GM12878 (cell line): ENCODE measurements around the gene E2F1.

ENCODE experiments used
- EGR1 ChIP-seq, 2 experiments: IDR thresholded peaks; 1 replicate in 1 of 2; 2 replicates in 1 of 2; pipeline ENCODE4 v1.6.1; 2011 to 2012; ENCODE audit warnings: low read depth in 2 of 2, low read length in 2 of 2, borderline replicate concordance in 1 of 2, mild to moderate bottlenecking in 1 of 2, moderate library complexity in 1 of 2
- EZH2 ChIP-seq: IDR thresholded peaks from 2 replicates; pipeline ENCODE4 v1.6.1; 2012; ENCODE audit warnings: low read depth, mild to moderate bottlenecking, control low read depth, inconsistent platforms, low read length, borderline replicate concordance; ENCODE audit not compliant: control insufficient read depth
- FOXM1 ChIP-seq: IDR thresholded peaks from 2 replicates; pipeline ENCODE4 v1.6.1; 2012; ENCODE audit warnings: low read depth, mild to moderate bottlenecking, inconsistent platforms, low read length, moderate library complexity
- HCFC1 ChIP-seq: fragments of 150-350 bp; IDR thresholded peaks from 2 replicates; pipeline ENCODE4 v1.6.1; 2014; ENCODE audit warnings: low read length
- NFYB ChIP-seq: IDR thresholded peaks from 2 replicates; pipeline ENCODE4 v1.6.1; 2011; ENCODE audit warnings: low read depth, mild to moderate bottlenecking, low read length, improper control_type of control experiment, moderate library complexity; ENCODE audit not compliant: insufficient read depth
- SREBF1 ChIP-seq: IDR thresholded peaks from 2 replicates; pipeline ENCODE4 v1.6.1; 2012; ENCODE audit warnings: mild to moderate bottlenecking, low read length
- YY1 ChIP-seq: IDR thresholded peaks from 2 replicates; pipeline ENCODE4 v1.6.1; 2011; ENCODE audit warnings: low read depth, mild to moderate bottlenecking, low read length
- TF ChIP-seq, protein P1 (sequence below): fragments of 150-350 bp; IDR thresholded peaks from 2 replicates; pipeline ENCODE4 v1.6.1; 2016; ENCODE audit warnings: low read depth, low read length
- TF ChIP-seq, protein P2 (sequence below): fragments of 450-650 bp; IDR thresholded peaks from 2 replicates; pipeline ENCODE4 v1.6.1; 2017; ENCODE audit warnings: mild to moderate bottlenecking
- TF ChIP-seq, protein P3 (sequence below), 3 experiments: IDR thresholded peaks in 2 of 3; conservative IDR thresholded peaks in 1 of 3; 2 replicates each; pipeline ENCODE4 v1.5.1; 2011; ENCODE audit warnings: low read depth in 3 of 3, low read length in 3 of 3, mild to moderate bottlenecking in 3 of 3, control low read depth in 2 of 3, moderate library complexity in 2 of 3, inconsistent platforms in 1 of 3, mixed read lengths in 1 of 3; ENCODE audit not compliant: control insufficient read depth in 2 of 3, insufficient read depth in 1 of 3; ENCODE audit errors: extremely low read depth in 1 of 3

DNA sequence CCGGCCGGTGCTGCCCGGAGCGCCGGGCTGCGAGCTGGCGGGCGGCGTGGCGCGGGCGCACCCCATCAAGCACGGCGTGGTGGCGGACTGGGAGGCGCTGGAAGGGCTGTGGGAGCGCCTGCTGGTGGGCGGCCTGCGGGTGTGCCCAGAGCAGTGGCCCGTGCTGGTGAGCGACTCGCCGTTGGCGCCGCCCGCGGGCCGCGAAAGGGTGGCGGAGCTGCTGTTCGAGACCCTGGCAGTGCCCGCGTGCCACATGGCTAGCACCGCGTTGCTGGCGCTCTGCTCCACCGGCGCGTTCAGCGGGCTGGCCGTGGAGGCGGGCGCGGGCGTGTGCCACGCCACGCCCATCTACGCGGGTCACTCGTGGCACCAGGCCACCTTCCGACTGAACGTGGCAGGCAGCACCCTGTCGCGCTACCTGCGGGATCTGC is 18.9 kb downstream of the E2F1 start:
- TF ChIP-seq HCFC1 (no peak), SREBF1 (no peak), EGR1 (IDR thresholded peaks at IDR 0.05; ENCODE audit: borderline replicate concordance in 1 of 2, low read depth in 2 of 2, low read length in 2 of 2) (no peak), YY1 (no peak), FOXM1 (no peak), NFYB (no peak), EZH2 (no peak)
- TF ChIP-seq, protein P1, sequence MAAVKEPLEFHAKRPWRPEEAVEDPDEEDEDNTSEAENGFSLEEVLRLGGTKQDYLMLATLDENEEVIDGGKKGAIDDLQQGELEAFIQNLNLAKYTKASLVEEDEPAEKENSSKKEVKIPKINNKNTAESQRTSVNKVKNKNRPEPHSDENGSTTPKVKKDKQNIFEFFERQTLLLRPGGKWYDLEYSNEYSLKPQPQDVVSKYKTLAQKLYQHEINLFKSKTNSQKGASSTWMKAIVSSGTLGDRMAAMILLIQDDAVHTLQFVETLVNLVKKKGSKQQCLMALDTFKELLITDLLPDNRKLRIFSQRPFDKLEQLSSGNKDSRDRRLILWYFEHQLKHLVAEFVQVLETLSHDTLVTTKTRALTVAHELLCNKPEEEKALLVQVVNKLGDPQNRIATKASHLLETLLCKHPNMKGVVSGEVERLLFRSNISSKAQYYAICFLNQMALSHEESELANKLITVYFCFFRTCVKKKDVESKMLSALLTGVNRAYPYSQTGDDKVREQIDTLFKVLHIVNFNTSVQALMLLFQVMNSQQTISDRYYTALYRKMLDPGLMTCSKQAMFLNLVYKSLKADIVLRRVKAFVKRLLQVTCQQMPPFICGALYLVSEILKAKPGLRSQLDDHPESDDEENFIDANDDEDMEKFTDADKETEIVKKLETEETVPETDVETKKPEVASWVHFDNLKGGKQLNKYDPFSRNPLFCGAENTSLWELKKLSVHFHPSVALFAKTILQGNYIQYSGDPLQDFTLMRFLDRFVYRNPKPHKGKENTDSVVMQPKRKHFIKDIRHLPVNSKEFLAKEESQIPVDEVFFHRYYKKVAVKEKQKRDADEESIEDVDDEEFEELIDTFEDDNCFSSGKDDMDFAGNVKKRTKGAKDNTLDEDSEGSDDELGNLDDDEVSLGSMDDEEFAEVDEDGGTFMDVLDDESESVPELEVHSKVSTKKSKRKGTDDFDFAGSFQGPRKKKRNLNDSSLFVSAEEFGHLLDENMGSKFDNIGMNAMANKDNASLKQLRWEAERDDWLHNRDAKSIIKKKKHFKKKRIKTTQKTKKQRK = no peak
- TF ChIP-seq, protein P2, sequence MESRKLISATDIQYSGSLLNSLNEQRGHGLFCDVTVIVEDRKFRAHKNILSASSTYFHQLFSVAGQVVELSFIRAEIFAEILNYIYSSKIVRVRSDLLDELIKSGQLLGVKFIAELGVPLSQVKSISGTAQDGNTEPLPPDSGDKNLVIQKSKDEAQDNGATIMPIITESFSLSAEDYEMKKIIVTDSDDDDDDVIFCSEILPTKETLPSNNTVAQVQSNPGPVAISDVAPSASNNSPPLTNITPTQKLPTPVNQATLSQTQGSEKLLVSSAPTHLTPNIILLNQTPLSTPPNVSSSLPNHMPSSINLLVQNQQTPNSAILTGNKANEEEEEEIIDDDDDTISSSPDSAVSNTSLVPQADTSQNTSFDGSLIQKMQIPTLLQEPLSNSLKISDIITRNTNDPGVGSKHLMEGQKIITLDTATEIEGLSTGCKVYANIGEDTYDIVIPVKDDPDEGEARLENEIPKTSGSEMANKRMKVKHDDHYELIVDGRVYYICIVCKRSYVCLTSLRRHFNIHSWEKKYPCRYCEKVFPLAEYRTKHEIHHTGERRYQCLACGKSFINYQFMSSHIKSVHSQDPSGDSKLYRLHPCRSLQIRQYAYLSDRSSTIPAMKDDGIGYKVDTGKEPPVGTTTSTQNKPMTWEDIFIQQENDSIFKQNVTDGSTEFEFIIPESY = no peak
- TF ChIP-seq, protein P3, sequence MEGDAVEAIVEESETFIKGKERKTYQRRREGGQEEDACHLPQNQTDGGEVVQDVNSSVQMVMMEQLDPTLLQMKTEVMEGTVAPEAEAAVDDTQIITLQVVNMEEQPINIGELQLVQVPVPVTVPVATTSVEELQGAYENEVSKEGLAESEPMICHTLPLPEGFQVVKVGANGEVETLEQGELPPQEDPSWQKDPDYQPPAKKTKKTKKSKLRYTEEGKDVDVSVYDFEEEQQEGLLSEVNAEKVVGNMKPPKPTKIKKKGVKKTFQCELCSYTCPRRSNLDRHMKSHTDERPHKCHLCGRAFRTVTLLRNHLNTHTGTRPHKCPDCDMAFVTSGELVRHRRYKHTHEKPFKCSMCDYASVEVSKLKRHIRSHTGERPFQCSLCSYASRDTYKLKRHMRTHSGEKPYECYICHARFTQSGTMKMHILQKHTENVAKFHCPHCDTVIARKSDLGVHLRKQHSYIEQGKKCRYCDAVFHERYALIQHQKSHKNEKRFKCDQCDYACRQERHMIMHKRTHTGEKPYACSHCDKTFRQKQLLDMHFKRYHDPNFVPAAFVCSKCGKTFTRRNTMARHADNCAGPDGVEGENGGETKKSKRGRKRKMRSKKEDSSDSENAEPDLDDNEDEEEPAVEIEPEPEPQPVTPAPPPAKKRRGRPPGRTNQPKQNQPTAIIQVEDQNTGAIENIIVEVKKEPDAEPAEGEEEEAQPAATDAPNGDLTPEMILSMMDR (IDR thresholded peaks at IDR 0.05 in 2 of 3, conservative IDR thresholded peaks at IDR 0.05 in 1 of 3; ENCODE audit: control insufficient read depth in 2 of 3, extremely low read depth in 1 of 3, insufficient read depth in 1 of 3, low read depth in 3 of 3, low read length in 3 of 3) = no peak; a peak in 1 of 6 replicates
